A549 (cell line): ENCODE results near the gene MYO7A. TPM values are rescaled to one million over a fixed set of nuclear protein-coding genes. Genes with fewer than 3 reads are reported as not detected.

Experiments
- ATAC-seq, 2 experiments: fragments of 200-7000 bp in 1 of 2; fragments of >200 bp in 1 of 2; cut with Nextera tagmentation in 1 of 2; cut with Tn5 transposase in 1 of 2; 3 replicates each; pipeline versions ENCODE4 v1.8.0 to v1.9.1; 2018 to 2020; ENCODE audit warnings: mild to moderate bottlenecking in 1 of 2, moderate library complexity in 1 of 2
- CTCF ChIA-PET: fragments of 300-600 bp; sonication (Branson Sonifier 250); formaldehyde crosslinking; extraction: SDS; loops from one replicate; lab custom pipeline; 2021; ENCODE audit warnings: antibody characterized with exemption, inconsistent platforms; lab: Yijun Ruan, JAX
- POLR2A ChIA-PET: fragments of 350-600 bp; formaldehyde crosslinking; extraction: SDS; loops from one replicate; lab custom pipeline; 2021; ENCODE audit warnings: antibody characterized with exemption, inconsistent platforms; lab: Yijun Ruan, JAX
- DNase-seq, 2 experiments: peaks; one replicate each; pipeline versions ENCODE4 v3.0.0 to v3.0.0-alpha.2; 2011 to 2016; ENCODE audit warnings: low read depth in 1 of 2, low spot score in 1 of 2
- FAIRE-seq: peaks from 2 replicates; lab custom pipeline; 2011; peaks lifted over from hg19 to GRCh38; lab: Jason Lieb, UNC
- H3K27ac ChIP-seq, 2 experiments: fragments of >200 bp; sonication (Bioruptor Twin); formaldehyde crosslinking; 3 replicates each; pipeline ENCODE4 v1.5.1; 2016 to 2017
- H3K4me1 ChIP-seq: fragments of >200 bp; sonication (Bioruptor Twin); formaldehyde crosslinking; 3 replicates; pipeline ENCODE4 v1.6.1; 2016
- H3K4me2 ChIP-seq: fragments of >200 bp; sonication (Bioruptor Twin); formaldehyde crosslinking; 3 replicates; pipeline ENCODE4 v1.6.1; 2016
- H3K4me3 ChIP-seq: fragments of >200 bp; sonication (Bioruptor Twin); formaldehyde crosslinking; 3 replicates; pipeline ENCODE4 v1.5.1; 2016
- H3K9me3 ChIP-seq: fragments of >200 bp; sonication (Bioruptor Twin); formaldehyde crosslinking; 3 replicates; pipeline ENCODE4 v1.6.1; 2016
- CBX2 ChIP-seq: fragments of 200-600 bp; sonication (generic); IDR thresholded peaks from 2 replicates; pipeline ENCODE4 v1.6.1; 2016; ENCODE audit warnings: low read depth, mild to moderate bottlenecking, borderline replicate concordance
- CHD4 ChIP-seq: fragments of 200-600 bp; sonication (generic); IDR thresholded peaks from 2 replicates; pipeline ENCODE4 v1.6.1; 2016; ENCODE audit warnings: antibody characterized with exemption, mild to moderate bottlenecking, borderline replicate concordance
- ELK1 ChIP-seq: fragments of 150-350 bp; IDR thresholded peaks from 2 replicates; pipeline ENCODE4 v1.6.1; 2014; ENCODE audit warnings: low read depth, mild to moderate bottlenecking, low read length
- HOXB5 ChIP-seq: fragments of 250-450 bp; sonication (Bioruptor Pico); IDR thresholded peaks from 2 replicates; pipeline ENCODE4 v1.5.0; 2020; ENCODE audit warnings: mild to moderate bottlenecking, moderate library complexity
- JUNB ChIP-seq: fragments of >200 bp; sonication (Bioruptor Twin); formaldehyde crosslinking; IDR thresholded peaks from 2 replicates; pipeline ENCODE4 v1.6.1; 2016
- MYC ChIP-seq: IDR thresholded peaks from 2 replicates; pipeline ENCODE4 v1.6.1; 2012; ENCODE audit warnings: mild to moderate bottlenecking, inconsistent platforms, low read length, improper control_type of control experiment, borderline replicate concordance
- NPAS2 ChIP-seq: fragments of 250-450 bp; sonication (Bioruptor Pico); IDR thresholded peaks from 2 replicates; pipeline ENCODE4 v1.8.0; 2022; ENCODE audit warnings: mild to moderate bottlenecking, moderate library complexity, borderline replicate concordance
- NR3C1 ChIP-seq: fragments of >200 bp; sonication (Bioruptor Twin); formaldehyde crosslinking; IDR thresholded peaks from 3 replicates; pipeline ENCODE4 v1.6.1; 2017
- RCOR1 ChIP-seq: fragments of 150-350 bp; IDR thresholded peaks from 2 replicates; pipeline ENCODE4 v1.6.1; 2014; ENCODE audit warnings: antibody characterized with exemption, low read length, low read depth
- REST ChIP-seq: fragments of 200-600 bp; sonication (generic); IDR thresholded peaks from 2 replicates; pipeline ENCODE4 v1.6.1; 2016; ENCODE audit warnings: antibody characterized with exemption, mild to moderate bottlenecking, moderate library complexity
- RFX5 ChIP-seq: fragments of 450-650 bp; IDR thresholded peaks from 2 replicates; pipeline ENCODE4 v1.7.1; 2014; ENCODE audit warnings: antibody characterized with exemption, mild to moderate bottlenecking, moderate library complexity
- SREBF2 ChIP-seq: fragments of 450-650 bp; IDR thresholded peaks from 2 replicates; pipeline ENCODE4 v1.6.1; 2014; ENCODE audit warnings: mild to moderate bottlenecking, moderate library complexity
- WGBS: methylation state at CpG from one replicate; pipeline ENCODE4 v1.1.6; 2017; ENCODE audit errors: missing lambda C conversion rate; 5-methylcytosine and 5-hydroxymethylcytosine counted together
- polyA plus RNA-seq, 4 experiments: library from polyadenylated mRNA; depleted of rRNA in 3 of 4; stranded (reverse); fragments of >200 nt; fragmentation: RNase III in 1 of 4; extraction: RNeasy Plus Mini Kit Qiagen cat#74134 plus additional on column Dnase treatment in 1 of 4; gene quantifications; 2 replicates in 3 of 4; 3 replicates in 1 of 4; pipeline ENCODE4 v1.2.3, GENCODE V29; 2011 to 2017

MYO7A gene
- polyA plus RNA-seq, 2 of the 4 experiments (the other 2 are of a cell fraction), result 1.7 to 2.1 TPM

GRCh38 chr11:77136784-77137420 lies 8.9 kb downstream of the MYO7A start:
- WGBS, result 52% methylated on average over 12 of the region's 12 CpGs
- TF ChIP-seq REST (peak; percentile 25; the same call in 1 of the 2 replicates), NPAS2 (CRISPR knock-in tag) (no peak)
- Histone ChIP-seq H3K4me2 (no peak overlapping the region), H3K4me1 (no peaks in the 10 kb centered on the region), H3K27ac (no peak overlapping the region), H3K9me3 (no peaks in the 10 kb centered on the region), H3K4me3 (no peak overlapping the region)
- ChIA-PET CTCF (interaction anchor here (0.8 to 2.8 kb wide), 7 partner anchors 9 to 412 kb away, joined by 3 to 32 read pairs (median 3); partner anchors contain the start of gene MYO7A), POLR2A (no interaction called here)
- FAIRE-seq (no peak), ATAC-seq (no peak), DNase-seq (no peak)

- H3K4me1 ChIP-seq, result no peaks in the 10 kb centered on the region
- POLR2A ChIA-PET, result no interaction called here
- no peak for ATAC-seq
- CTCF ChIA-PET, result interaction anchor here (1.4 to 2.8 kb wide), 3 partner anchors 10 to 412 kb away, joined by 3 to 32 read pairs (median 3); partner anchors contain the start of gene MYO7A
- TF ChIP-seq ELK1 (no peak), REST (no peak), MYC (no peak), RCOR1 (no peak), CBX2 (no peak), NPAS2 (CRISPR knock-in tag) (no peak), CHD4 (no peak), RFX5 (no peak), HOXB5 (CRISPR knock-in tag) (no peak), JUNB (no peak), SREBF2 (no peak), NR3C1 (no peak)
- TF ChIP-seq, all 56 proteins: peak for 0
- FAIRE-seq (no peak), DNase-seq (no peak)
- H3K4me2 ChIP-seq, result no peak overlapping the region
- 65% methylated on average over 11 of the region's 11 CpGs for WGBS
- H3K27ac ChIP-seq, result no peak overlapping the region
- H3K9me3 ChIP-seq, result no peaks in the 10 kb centered on the region
- no peak overlapping the region for H3K4me3 ChIP-seq
Measured at GRCh38 chr11:77137421-77137820, 9.4 kb downstream of the MYO7A start.
